Left ventricle myocardium superior (tissue), 1 donor: ENCODE data around the gene ZFR. TPM values are rescaled to one million over a fixed set of nuclear protein-coding genes. Genes with fewer than 3 reads are reported as not detected.
"Not testable (repeated sequence)": the region's sequence is repeated elsewhere in the genome, so short reads cannot be mapped to it uniquely, and the experiment has no call there.

Experiments used
- ATAC-seq: fragments of 200-7000 bp; cut with Tn5 transposase; one replicate; pipeline ENCODE4 v1.9.1; 2020; ENCODE audit warnings: mild to moderate bottlenecking, moderate library complexity
- DNase-seq: peaks from one replicate; pipeline ENCODE4 v3.0.0-alpha.2; 2020
- intact Hi-C: fragments of 100-400 bp; cut with micrococcal nuclease; formaldehyde crosslinking; loops from one replicate; pipeline ENCODE4 v1.11.0; 2022
- total RNA-seq: library from RNA; stranded (reverse); fragmentation: NEBNext Ultra II Directional; extraction: Animal tissue kit (Norgen Biotek cat#: 25700); gene quantifications from one replicate; pipeline ENCODE4 v1.2.1, GENCODE V29; 2021
- donor health status: DM: no; HTN: yes; CAD: no; lungs with severe emphysema.

The ZFR gene
- total RNA-seq, 1 donor from 2014 or later, result 51.6 TPM

GRCh38 chr5:32379421-32379820, 65.1 kb downstream of the ZFR start:
- intact Hi-C loops, result no loop called here
- no peak for DNase-seq
- no peak for ATAC-seq

GRCh38 chr5:32378966-32379365, 65.6 kb downstream of the ZFR start:
- intact Hi-C loops, result no loop called here
- DNase-seq (no peak), ATAC-seq (no peak)

- no peak for ATAC-seq
- intact Hi-C loops, result no loop called here
- no peak for DNase-seq
Measured at GRCh38 chr5:32369542-32370155, 74.9 kb downstream of the ZFR start.

- intact Hi-C loops, result no loop called here
- ATAC-seq (no peak), DNase-seq (no peak)
Measured at GRCh38 chr5:32369032-32369431, 75.5 kb downstream of the ZFR start.

DNA sequence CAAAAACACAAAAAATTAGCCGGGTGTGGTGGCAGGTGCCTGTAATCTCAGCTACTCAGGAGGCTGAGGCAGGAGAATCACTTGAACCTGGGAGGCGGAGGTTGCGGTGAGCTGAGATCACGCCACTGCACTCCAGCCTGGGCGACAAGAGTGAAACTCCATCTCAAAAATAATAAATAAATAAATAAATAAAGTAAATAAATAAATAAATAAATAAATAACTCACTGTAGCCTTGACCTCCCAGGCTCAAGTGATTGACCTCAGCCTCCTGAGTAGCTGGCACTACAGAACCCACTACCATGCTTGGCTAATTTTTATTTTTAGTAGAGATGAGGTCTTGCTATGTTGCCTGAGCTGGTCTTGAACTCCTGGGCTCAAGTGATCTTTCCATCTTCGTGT, 77.3 kb downstream of the ZFR start:
- ATAC-seq, intact Hi-C loops, DNase-seq: not testable (repeated sequence)

- intact Hi-C loops, result no loop called here
- no peak for ATAC-seq
- DNase-seq, result no peak
Measured at GRCh38 chr5:32365623-32366022, 78.9 kb downstream of the ZFR start.

GRCh38 chr5:32363030-32363429, 81.5 kb downstream of the ZFR start:
- DNase-seq (no peak), ATAC-seq (no peak)
- intact Hi-C loops, result no loop called here

DNA sequence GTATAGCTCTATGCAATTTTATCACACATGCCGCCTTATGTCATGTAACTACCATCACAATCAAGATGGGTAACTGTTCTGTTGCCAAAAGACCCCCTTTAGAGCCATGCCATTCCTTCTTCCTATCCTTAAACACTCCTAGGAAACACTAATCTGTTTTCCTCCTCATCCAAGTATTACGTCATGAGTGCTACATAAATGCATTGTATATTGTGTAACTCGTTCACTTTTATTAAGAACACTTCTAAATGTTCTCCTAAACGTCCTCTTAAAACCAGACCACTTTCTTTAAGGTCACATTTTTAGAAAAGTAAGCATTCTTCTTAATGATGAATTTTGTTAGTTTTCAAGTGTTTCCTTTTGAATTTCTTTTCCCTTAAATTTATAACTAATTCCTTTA, 82.0 kb downstream of the ZFR start:
- ATAC-seq, result no peak
- intact Hi-C loops, result no loop called here
- DNase-seq, result no peak

GRCh38 chr5:32360906-32361305, 83.6 kb downstream of the ZFR start:
- DNase-seq (no peak), ATAC-seq (no peak)
- intact Hi-C loops, result no loop called here

GRCh38 chr5:32358611-32359010, 85.9 kb downstream of the ZFR start:
- intact Hi-C loops, result no loop called here
- DNase-seq (no peak), ATAC-seq (no peak)

DNA sequence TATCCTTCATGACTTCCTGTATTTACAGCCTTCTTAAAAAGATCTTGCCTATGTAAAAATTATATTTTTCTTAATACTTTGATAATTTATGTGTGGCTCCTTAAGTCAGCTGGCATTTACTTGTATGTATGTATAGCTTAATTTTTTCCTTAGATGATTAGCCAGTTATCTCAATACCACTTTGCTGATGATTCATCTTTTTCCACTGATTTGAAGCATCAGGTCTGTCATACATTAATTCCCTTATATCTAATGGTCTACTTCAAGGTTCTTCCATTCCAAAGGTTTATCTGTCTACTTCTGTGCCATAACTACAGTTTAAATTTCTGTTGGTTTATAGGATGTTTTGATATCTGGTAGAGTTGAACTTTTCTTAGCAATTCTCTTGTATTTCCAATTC, 86.9 kb downstream of the ZFR start:
- DNase-seq (no peak), ATAC-seq (no peak)
- intact Hi-C loops, result no loop called here

GRCh38 chr5:32355686-32356085, 88.9 kb downstream of the ZFR start:
- peak; percentile 43 for ATAC-seq
- intact Hi-C loops, result no loop called here
- DNase-seq, result no peak

DNA sequence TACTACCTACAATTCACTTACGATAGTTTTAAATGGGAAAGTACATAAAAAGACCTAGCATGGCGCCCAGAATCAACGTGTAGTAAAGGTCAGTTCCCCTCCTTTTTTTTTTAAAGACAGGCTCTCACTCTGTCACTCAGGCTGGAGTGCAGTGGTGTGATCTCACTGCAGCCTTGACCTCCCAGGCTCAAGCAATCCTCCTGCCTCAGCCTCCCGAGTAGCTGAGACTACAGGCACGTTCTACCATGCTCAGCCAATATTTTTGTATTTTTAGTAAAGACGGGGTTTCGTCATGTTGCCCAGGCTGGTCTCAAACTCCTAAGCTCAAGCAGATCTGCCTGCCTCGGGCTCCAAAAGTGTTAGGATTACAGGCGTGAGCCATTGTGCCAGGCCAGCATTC, 91.1 kb downstream of the ZFR start:
- intact Hi-C loops, result no loop called here
- no peak for ATAC-seq
- no peak for DNase-seq

DNA sequence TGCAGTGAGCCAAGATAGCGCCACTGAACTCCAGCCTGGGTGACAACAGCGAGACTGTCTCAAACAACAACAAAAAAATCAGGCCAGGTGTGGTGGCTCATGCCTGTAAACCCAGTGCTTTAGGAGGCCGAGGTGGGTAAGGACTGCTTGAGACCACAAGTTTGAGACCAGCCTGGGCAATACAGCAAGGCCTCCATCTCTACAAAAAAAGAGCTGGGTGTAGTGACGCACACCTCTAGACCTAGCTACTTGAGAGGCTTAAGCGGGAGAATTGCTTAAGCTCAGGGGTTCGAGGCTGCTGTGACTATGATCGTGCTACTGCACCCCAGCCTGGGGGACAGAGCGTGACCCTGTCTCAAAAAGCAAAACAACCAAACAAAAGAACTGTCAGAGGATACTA, 91.9 kb downstream of the ZFR start:
- intact Hi-C loops, result no loop called here
- ATAC-seq (no peak), DNase-seq (no peak)

GRCh38 chr5:32346869-32347268, 97.7 kb downstream of the ZFR start:
- ATAC-seq, result no peak
- intact Hi-C loops, result no loop called here
- no peak for DNase-seq

DNA sequence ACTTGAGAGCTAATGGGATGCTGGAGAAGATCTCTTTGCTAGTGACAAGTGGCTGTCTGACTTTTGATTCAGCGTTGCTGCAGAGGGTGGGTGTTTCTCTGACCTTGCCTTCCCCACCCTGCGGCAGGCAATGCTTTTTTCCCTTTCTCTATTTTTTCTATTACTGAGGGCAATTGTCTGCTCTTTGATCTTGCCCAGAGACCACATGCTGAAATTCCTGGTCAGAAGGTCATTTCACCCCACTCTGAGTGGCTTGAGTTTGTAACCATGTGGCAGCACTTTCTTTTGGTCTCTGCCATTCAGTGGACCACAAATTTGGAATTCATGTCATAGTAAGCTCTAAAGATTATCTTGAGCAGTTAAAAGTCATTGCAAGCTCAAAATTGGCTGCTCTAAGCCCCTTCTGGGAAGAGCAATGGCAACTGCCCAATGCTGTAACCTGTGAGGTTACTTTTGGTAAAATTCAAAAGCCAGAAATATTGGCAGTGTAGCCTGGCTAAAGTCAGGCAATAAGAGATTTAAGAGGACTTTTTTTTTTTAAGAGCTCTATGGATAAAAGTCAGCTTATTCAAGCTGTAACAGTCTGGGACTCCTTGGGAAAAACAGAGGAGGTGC, 101.4 kb downstream of the ZFR start:
- intact Hi-C loops, result loop anchor here (5.0 kb wide), 1 partner anchor 101 kb away; no protein-coding TSS in a partner anchor
- DNase-seq (no peak), ATAC-seq (no peak)

DNA sequence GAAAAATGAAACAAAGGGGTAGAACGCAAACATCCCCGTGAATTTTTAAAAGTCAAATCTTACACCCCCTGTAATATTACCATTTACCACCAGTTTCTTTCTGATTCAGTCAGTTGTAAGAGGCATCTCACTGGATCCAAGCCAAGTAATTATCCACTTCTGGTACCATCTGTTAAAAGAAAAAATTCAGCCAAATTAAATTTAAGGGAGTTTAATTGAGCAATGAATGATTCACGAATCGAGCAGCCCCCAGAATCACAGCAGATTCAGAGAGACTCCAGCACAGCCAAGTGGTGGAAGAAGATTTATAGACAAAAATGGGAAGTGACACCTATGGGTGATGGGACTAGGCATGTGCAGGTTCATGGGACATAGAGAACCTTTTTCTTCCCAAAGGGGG, 101.9 kb downstream of the ZFR start:
- no peak for ATAC-seq
- no peak for DNase-seq
- intact Hi-C loops, result loop anchor here (5.0 kb wide), 1 partner anchor 100 kb away; no protein-coding TSS in a partner anchor

DNA sequence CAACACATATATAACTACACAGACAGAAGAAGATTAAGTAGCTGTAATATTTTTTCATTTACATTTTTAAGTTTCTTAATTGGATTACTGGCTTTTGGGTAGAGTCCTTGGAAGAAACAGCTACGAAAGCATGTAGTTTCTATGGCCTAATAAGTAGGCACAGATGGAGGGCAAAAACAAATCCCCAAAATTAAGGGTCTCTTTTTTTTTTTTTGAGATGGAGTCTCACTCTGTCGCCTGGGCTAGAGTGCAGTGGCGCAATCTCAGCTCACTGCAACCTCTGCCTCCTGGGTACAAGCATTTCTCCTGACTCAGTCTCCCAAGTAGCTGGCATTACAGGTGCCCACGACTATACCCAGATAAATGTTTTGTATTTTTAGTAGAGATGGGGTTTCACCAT, 104.7 kb downstream of the ZFR start:
- intact Hi-C loops, result loop anchor here (5.0 kb wide), 1 partner anchor 98 kb away; no protein-coding TSS in a partner anchor
- no peak for ATAC-seq

DNA sequence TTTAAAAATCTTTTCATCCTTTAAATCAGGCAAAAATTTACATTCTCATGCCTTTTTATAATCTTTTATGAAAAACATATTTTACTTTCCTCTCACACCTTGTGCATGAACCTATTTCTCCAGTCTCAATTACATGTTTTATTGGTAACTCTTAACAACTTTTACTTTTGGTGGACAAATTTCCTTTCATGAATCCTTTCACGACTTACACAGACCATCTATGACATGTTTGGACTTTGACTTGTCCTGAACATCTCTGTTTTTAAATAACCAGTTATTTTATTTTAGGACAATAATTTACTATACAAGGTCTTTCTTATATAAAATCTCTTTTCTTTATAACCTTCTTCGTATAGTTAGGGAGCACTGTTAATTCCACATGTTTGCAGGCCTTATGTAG, 105.3 kb downstream of the ZFR start:
- ATAC-seq, result no peak
- no peak for DNase-seq
- intact Hi-C loops, result no loop called here

More for the DNA sequence above, 104.7 kb downstream of the ZFR start:
- no peak for DNase-seq

DNA sequence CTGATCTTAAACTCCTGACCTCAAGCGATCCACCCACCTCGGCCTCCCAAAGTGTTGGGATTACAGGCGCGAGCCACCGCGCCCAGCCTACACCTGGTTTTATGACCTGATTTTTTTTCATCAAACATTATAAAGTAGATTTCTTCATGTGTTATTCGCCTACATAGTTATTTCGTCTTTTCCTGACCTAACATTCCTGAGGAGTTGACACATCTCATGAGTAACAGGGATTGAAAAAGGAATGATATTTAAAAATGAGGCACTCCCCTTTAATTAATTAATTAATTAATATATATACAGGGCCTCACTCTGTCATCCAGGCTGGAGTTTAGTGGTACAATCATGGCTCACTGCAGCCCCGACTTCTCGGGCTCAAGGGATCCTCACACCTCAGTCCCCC, 111.6 kb downstream of the ZFR start:
- ATAC-seq, result no peak
- intact Hi-C loops, result no loop called here

GRCh38 chr5:32332361-32332760, 112.2 kb downstream of the ZFR start:
- intact Hi-C loops, result no loop called here
- ATAC-seq (no peak), DNase-seq (no peak)

More for the DNA sequence above, 111.6 kb downstream of the ZFR start:
- DNase-seq, result no peak
